Measurements from ENCODE around the gene OTOR. TPM values are rescaled to one million over a fixed set of nuclear protein-coding genes. Genes with fewer than 3 reads are reported as not detected.

OTOR gene
- total and polyA plus RNA-seq, 2 of the 13 experiments (the other 11 are each of a cell fraction or from before 2014, with no cell fraction given) = not detected

DNA sequence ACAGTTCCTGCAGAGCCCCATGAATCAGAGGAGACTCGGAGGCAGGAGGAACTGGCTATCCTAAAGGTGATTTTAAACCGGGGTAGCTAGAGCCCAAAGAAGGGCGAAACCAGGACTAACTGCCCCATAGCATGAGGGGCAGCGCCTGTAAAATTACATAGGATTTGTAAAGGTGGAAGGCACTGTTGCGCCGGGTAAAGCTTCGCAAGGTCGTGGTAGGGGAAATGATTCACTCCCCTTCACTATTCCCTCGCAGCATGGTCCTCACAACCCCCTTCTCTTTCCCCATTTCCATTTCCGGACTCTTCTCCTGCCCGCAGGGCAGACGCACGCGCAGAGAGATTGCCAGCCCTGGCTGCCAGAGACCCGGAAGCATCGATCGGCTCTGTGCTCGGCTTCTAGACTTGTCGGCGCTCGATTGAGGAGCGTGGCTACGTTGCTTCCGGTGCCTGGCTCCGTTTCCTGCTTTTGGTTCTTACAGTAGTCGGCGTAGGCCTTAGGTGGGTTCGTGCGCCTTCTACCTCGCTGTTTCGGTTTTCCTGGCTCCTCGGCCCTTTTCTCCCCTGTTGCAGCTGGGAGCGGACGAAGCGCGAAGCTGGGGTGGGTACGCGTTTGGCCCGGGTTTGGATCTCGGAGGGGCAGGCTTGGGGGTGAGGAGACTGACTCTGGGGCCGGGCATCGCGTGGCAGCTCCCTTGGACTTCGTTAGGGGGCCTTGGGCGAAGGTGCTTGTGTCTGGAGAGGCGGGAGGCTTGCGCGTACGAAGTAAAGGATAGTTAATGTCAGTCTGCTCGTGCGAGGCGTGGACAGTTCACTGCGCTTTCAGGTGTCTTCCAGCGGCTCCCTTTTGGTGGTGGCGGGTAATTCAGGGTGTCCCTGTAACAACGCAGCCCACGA lies 18.3 kb upstream of the OTOR start, which contains the start of gene SNRPB2 (continued):
- TF ChIP-seq THAP8 (CRISPR knock-in tag; IDR thresholded peaks at IDR 0.05; ENCODE audit: borderline replicate concordance) (peak; percentile 98), PHF8 (CRISPR knock-in tag; IDR thresholded peaks at IDR 0.05) (peak; percentile 100), GZF1 (CRISPR knock-in tag; IDR thresholded peaks at IDR 0.05) (0 out of 2 replicates have a peak, but pooled peaks have one; percentile 59), CBX2 (IDR thresholded peaks at IDR 0.05; ENCODE audit: low read depth, low read length) (no peak), CBX2 (CRISPR knock-in tag; IDR thresholded peaks at IDR 0.05; ENCODE audit: low read depth) (peak; percentile 97; the same call in 1 of the 2 replicates), ZNF335 (CRISPR knock-in tag; IDR thresholded peaks at IDR 0.05) (peak; percentile 96), ZNF761 (CRISPR knock-in tag; conservative IDR thresholded peaks at IDR 0.05) (peak; percentile 98), ELF3 (CRISPR knock-in tag; IDR thresholded peaks at IDR 0.05) (peak; percentile 100), GATAD2A (CRISPR knock-in tag; IDR thresholded peaks at IDR 0.05) (peak; percentile 86), ZSCAN20 (CRISPR knock-in tag; IDR thresholded peaks at IDR 0.05; ENCODE audit: borderline replicate concordance) (no peak; the same call in 1 of the 2 replicates), ZNF510 (CRISPR knock-in tag; IDR thresholded peaks at IDR 0.05; ENCODE audit: low read depth) (peak; percentile 96), U2AF1 (optimal IDR thresholded peaks at IDR 0.05; ENCODE audit: low read depth, low read length) (peak; percentile 99), ELF4 (CRISPR knock-in tag; IDR thresholded peaks at IDR 0.05; ENCODE audit: borderline replicate concordance) (peak; percentile 100), SP1 (IDR thresholded peaks at IDR 0.05) (no peak), SP1 (CRISPR knock-in tag; IDR thresholded peaks at IDR 0.05) (peak; percentile 86), ZNF564 (CRISPR knock-in tag; IDR thresholded peaks at IDR 0.05) (peak; percentile 96), SKI (IDR thresholded peaks at IDR 0.05; ENCODE audit: partially characterized antibody) (peak; percentile 89), CHCHD3 (CRISPR knock-in tag; IDR thresholded peaks at IDR 0.05) (peak; percentile 98), ZSCAN22 (CRISPR knock-in tag; IDR thresholded peaks at IDR 0.05) (peak; percentile 83; the same call in 1 of the 2 replicates), ZNF616 (CRISPR knock-in tag; IDR thresholded peaks at IDR 0.05; ENCODE audit: low read depth) (peak; percentile 91; the same call in 1 of the 2 replicates)
- TF ChIP-seq, protein P1, sequence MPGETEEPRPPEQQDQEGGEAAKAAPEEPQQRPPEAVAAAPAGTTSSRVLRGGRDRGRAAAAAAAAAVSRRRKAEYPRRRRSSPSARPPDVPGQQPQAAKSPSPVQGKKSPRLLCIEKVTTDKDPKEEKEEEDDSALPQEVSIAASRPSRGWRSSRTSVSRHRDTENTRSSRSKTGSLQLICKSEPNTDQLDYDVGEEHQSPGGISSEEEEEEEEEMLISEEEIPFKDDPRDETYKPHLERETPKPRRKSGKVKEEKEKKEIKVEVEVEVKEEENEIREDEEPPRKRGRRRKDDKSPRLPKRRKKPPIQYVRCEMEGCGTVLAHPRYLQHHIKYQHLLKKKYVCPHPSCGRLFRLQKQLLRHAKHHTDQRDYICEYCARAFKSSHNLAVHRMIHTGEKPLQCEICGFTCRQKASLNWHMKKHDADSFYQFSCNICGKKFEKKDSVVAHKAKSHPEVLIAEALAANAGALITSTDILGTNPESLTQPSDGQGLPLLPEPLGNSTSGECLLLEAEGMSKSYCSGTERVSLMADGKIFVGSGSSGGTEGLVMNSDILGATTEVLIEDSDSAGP (CRISPR knock-in tag; IDR thresholded peaks at IDR 0.05; ENCODE audit: borderline replicate concordance) = peak; percentile 96
- TF ChIP-seq, protein P2, sequence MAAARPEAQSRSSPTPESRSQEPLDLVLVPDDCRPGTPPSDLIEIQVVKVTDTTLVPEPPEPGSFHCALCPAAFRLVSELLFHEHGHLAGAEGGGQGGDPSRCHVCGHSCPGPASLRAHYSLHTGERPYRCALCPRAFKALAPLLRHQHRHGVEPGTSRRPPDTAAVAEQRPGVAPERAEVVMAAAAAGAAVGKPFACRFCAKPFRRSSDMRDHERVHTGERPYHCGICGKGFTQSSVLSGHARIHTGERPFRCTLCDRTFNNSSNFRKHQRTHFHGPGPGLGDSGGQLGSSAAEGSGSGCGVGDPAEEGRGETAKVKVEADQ (CRISPR knock-in tag; IDR thresholded peaks at IDR 0.05; ENCODE audit: borderline replicate concordance) = peak; percentile 94; the same call in 1 of the 2 replicates
- TF ChIP-seq, protein P3, sequence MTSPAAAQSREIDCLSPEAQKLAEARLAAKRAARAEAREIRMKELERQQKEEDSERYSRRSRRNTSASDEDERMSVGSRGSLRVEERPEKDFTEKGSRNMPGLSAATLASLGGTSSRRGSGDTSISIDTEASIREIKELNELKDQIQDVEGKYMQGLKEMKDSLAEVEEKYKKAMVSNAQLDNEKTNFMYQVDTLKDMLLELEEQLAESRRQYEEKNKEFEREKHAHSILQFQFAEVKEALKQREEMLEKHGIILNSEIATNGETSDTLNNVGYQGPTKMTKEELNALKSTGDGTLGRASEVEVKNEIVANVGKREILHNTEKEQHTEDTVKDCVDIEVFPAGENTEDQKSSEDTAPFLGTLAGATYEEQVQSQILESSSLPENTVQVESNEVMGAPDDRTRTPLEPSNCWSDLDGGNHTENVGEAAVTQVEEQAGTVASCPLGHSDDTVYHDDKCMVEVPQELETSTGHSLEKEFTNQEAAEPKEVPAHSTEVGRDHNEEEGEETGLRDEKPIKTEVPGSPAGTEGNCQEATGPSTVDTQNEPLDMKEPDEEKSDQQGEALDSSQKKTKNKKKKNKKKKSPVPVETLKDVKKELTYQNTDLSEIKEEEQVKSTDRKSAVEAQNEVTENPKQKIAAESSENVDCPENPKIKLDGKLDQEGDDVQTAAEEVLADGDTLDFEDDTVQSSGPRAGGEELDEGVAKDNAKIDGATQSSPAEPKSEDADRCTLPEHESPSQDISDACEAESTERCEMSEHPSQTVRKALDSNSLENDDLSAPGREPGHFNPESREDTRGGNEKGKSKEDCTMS (CRISPR knock-in tag; conservative IDR thresholded peaks at IDR 0.05) = peak; percentile 84; the same call in 1 of the 2 replicates
- TF ChIP-seq, protein P4, sequence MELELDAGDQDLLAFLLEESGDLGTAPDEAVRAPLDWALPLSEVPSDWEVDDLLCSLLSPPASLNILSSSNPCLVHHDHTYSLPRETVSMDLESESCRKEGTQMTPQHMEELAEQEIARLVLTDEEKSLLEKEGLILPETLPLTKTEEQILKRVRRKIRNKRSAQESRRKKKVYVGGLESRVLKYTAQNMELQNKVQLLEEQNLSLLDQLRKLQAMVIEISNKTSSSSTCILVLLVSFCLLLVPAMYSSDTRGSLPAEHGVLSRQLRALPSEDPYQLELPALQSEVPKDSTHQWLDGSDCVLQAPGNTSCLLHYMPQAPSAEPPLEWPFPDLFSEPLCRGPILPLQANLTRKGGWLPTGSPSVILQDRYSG (CRISPR knock-in tag; IDR thresholded peaks at IDR 0.05) = peak; percentile 91; the same call in 1 of the 2 replicates

All from HepG2 (cell line).